GM12891 (cell line): ENCODE measurements around the gene SH2D4B.

Experiments
- PAX5 ChIP-seq: IDR thresholded peaks from 2 replicates; pipeline ENCODE4 v1.6.1; 2011; ENCODE audit warnings: low read length, moderate library complexity, mild to moderate bottlenecking; ENCODE audit not compliant: insufficient read depth, severe bottlenecking
- POLR2A ChIP-seq: IDR thresholded peaks from 2 replicates; pipeline ENCODE4 v1.6.1; 2011; ENCODE audit warnings: low read depth, low read length, control low read depth
- POLR2AphosphoS5 ChIP-seq: IDR thresholded peaks from 2 replicates; pipeline ENCODE4 v1.6.1; 2011; ENCODE audit warnings: low read depth, low read length, control low read depth
- POU2F2 ChIP-seq: IDR thresholded peaks from 2 replicates; pipeline ENCODE4 v1.6.1; 2011; ENCODE audit warnings: low read depth, mild to moderate bottlenecking, control low read depth, low read length, moderate library complexity
- SPI1 ChIP-seq: IDR thresholded peaks from 2 replicates; pipeline ENCODE4 v1.6.1; 2011; ENCODE audit warnings: low read depth, low read length, control low read depth
- TAF1 ChIP-seq: IDR thresholded peaks from 2 replicates; pipeline ENCODE4 v1.6.1; 2011; ENCODE audit warnings: low read depth, low read length, control low read depth

- TF ChIP-seq POLR2AphosphoS5, result no peak
- TF ChIP-seq POLR2A, result no peak
- no peak for TF ChIP-seq TAF1
- TF ChIP-seq SPI1, result no peak
- TF ChIP-seq PAX5, result no peak
- TF ChIP-seq POU2F2, result no peak
These were observed 2.4 kb downstream of the SH2D4B start for GRCh38 chr10:80540136-80540535.
